Lower leg skin (tissue), 3 donors: ENCODE data around the gene GPN2.

ENCODE experiments used
- CTCF ChIP-seq, 3 donors: fragments of 450-650 bp; IDR thresholded peaks; one replicate each; pipeline ENCODE4 v1.5.1; 2016; ENCODE audit warnings: antibody characterized with exemption in 3 of 3, mild to moderate bottlenecking in 3 of 3, moderate library complexity in 2 of 3
- POLR2A ChIP-seq, 2 donors: fragments of 450-650 bp; IDR thresholded peaks; one replicate each; pipeline ENCODE4 v1.6.1; 2016 to 2017; ENCODE audit warnings: antibody characterized with exemption in 2 of 2, mild to moderate bottlenecking in 1 of 2, moderate library complexity in 1 of 2

GRCh38 chr1:26857473-26858060, 32.5 kb downstream of the GPN2 start:
- no peak for TF ChIP-seq CTCF (IDR thresholded peaks at IDR 0.05)
- no peak for TF ChIP-seq POLR2A (IDR thresholded peaks at IDR 0.05)
